Glomerular endothelial cell (primary cell): ENCODE measurements around the gene ATF1. TPM values are rescaled to one million over a fixed set of nuclear protein-coding genes. Genes with fewer than 3 reads are reported as not detected.

ENCODE experiments used
- DNase-seq: peaks from one replicate; pipeline ENCODE4 v3.0.0-alpha.2; 2011; ENCODE audit warnings: low read depth, low spot score; ENCODE audit errors: extremely low read depth
- total RNA-seq: library from RNA; depleted of rRNA; stranded (reverse); fragments of >200 nt; gene quantifications from 2 replicates; pipeline ENCODE4 v1.2.3, GENCODE V29; 2015

ATF1 gene
- 13.5 and 15.8 TPM in 2 replicates for total RNA-seq

- DNase-seq = no peak
Observed at GRCh38 chr12:50763639-50764285, at the start of gene ATF1. ATF1 (plus strand) TSS chr12:50764101; CDS start chr12:50780146, 16,045 bp downstream.

GRCh38 chr12:50715174-50715573 lies 48.7 kb upstream of the ATF1 start:
- DNase-seq = no peak

- DNase-seq = no peak
Observed at GRCh38 chr12:50718760-50719159, 45.1 kb upstream of the ATF1 start.

GRCh38 chr12:50720085-50720484 lies 43.8 kb upstream of the ATF1 start:
- no peak for DNase-seq

- no peak for DNase-seq
Observed at GRCh38 chr12:50720501-50720900, 43.4 kb upstream of the ATF1 start.

GRCh38 chr12:50723865-50724264 lies 40.0 kb upstream of the ATF1 start:
- DNase-seq = no peak

GRCh38 chr12:50725011-50725942 lies 38.6 kb upstream of the ATF1 start:
- no peak for DNase-seq

GRCh38 chr12:50727466-50727865 lies 36.4 kb upstream of the ATF1 start:
- DNase-seq = no peak

GRCh38 chr12:50728417-50728816 lies 35.5 kb upstream of the ATF1 start:
- no peak for DNase-seq

- DNase-seq = no peak
Observed at GRCh38 chr12:50728841-50729240, 35.1 kb upstream of the ATF1 start.

- DNase-seq = no peak
Observed at GRCh38 chr12:50732591-50732990, 31.3 kb upstream of the ATF1 start.

GRCh38 chr12:50733706-50734105 lies 30.2 kb upstream of the ATF1 start:
- DNase-seq = no peak

GRCh38 chr12:50734409-50735263 lies 29.3 kb upstream of the ATF1 start:
- no peak for DNase-seq

- no peak for DNase-seq
Observed at GRCh38 chr12:50739611-50740010, 24.3 kb upstream of the ATF1 start.

GRCh38 chr12:50740307-50740706 lies 23.6 kb upstream of the ATF1 start:
- no peak for DNase-seq

- no peak for DNase-seq
Observed at GRCh38 chr12:50742776-50743175, 21.1 kb upstream of the ATF1 start.

- DNase-seq = no peak
Observed at GRCh38 chr12:50745861-50746260, 18.0 kb upstream of the ATF1 start.

- DNase-seq = no peak
Observed at GRCh38 chr12:50746431-50746830, 17.5 kb upstream of the ATF1 start.

GRCh38 chr12:50747817-50748216 lies 16.1 kb upstream of the ATF1 start:
- DNase-seq = no peak

GRCh38 chr12:50749459-50749882 lies 14.4 kb upstream of the ATF1 start:
- DNase-seq = no peak

GRCh38 chr12:50750366-50750765 lies 13.5 kb upstream of the ATF1 start:
- no peak for DNase-seq
